Thoracic aorta (tissue), 2 donors: ENCODE measurements around the gene CNST. TPM values are rescaled to one million over a fixed set of nuclear protein-coding genes. Genes with fewer than 3 reads are reported as not detected.
"Not testable (repeated sequence)": the region's sequence is repeated elsewhere in the genome, so short reads cannot be mapped to it uniquely, and the experiment has no call there.

Source experiments
- ATAC-seq: fragments of 150-250 bp; one replicate; pipeline ENCODE4 v1.8.0; 2017; ENCODE audit warnings: low read depth; ENCODE audit not compliant: insufficient number of reproducible peaks, low FRiP score
- DNase-seq: peaks from one replicate; pipeline ENCODE4 v3.0.0-alpha.2; 2020; ENCODE audit warnings: low spot score
- H3K27ac ChIP-seq, 2 donors: fragments of 200-600 bp; sonication (generic); 1 replicate in 1 of 2; 2 replicates in 1 of 2; pipeline ENCODE4 v1.5.1; 2016; ENCODE audit warnings: mild to moderate bottlenecking in 2 of 2, moderate library complexity in 2 of 2
- H3K27me3 ChIP-seq: fragments of 200-600 bp; sonication (generic); replicated peaks from 2 replicates; pipeline ENCODE4 v1.6.0; 2016; ENCODE audit warnings: mild to moderate bottlenecking; ENCODE audit not compliant: insufficient read depth
- H3K36me3 ChIP-seq: fragments of 200-600 bp; sonication (generic); one replicate; pipeline ENCODE4 v1.5.1; 2016
- H3K4me1 ChIP-seq, 2 donors: fragments of 200-600 bp; sonication (generic); 1 replicate in 1 of 2; 2 replicates in 1 of 2; pipeline versions ENCODE4 v1.5.1 to v1.6.0; 2016; ENCODE audit warnings: low read depth in 2 of 2, mild to moderate bottlenecking in 1 of 2; ENCODE audit not compliant: control insufficient read depth in 1 of 2
- H3K4me3 ChIP-seq: fragments of 200-600 bp; sonication (generic); 2 replicates; pipeline ENCODE4 v1.5.1; 2016; ENCODE audit warnings: mild to moderate bottlenecking
- H3K9me3 ChIP-seq: fragments of 200-600 bp; sonication (generic); 2 replicates; pipeline ENCODE4 v1.5.1; 2016
- CTCF ChIP-seq: fragments of 200-600 bp; sonication (generic); IDR thresholded peaks from one replicate; pipeline ENCODE4 v1.5.1; 2019; ENCODE audit warnings: antibody characterized with exemption
- total RNA-seq, 2 donors: library from RNA; depleted of rRNA; stranded (reverse); fragments of >200 nt; gene quantifications; one replicate each; pipeline versions ENCODE4 v1.1.0 to v1.2.3, GENCODE V29; 2016

CNST gene
- total RNA-seq, 2 donors from 2014 or later: 20.7 to 29.3 TPM

- peak overlapping the region; percentile 86 to 90 for H3K27ac ChIP-seq
- no peaks in the 10 kb centered on the region for H3K36me3 ChIP-seq
- H3K9me3 ChIP-seq: no peaks in the 10 kb centered on the region
- DNase-seq: no peak
- no peak for TF ChIP-seq CTCF
- H3K4me3 ChIP-seq: peak overlapping the region; percentile 86
- H3K4me1 ChIP-seq: peaks cover 33 to 49% of the 10 kb centered on the region in 2 donors
- no peak for ATAC-seq
- no peaks in the 10 kb centered on the region for H3K27me3 ChIP-seq
Observed at GRCh38 chr1:246565751-246566127, 517 bp upstream of the CNST start.

GRCh38 chr1:246566813-246567645, 773 bp downstream of the CNST start:
- no peak for TF ChIP-seq CTCF
- Histone ChIP-seq H3K9me3 (no peaks in the 10 kb centered on the region), H3K27me3 (no peaks in the 10 kb centered on the region), H3K4me3 (peak overlapping the region; percentile 86), H3K4me1 (peaks cover 38 to 54% of the 10 kb centered on the region in 2 donors), H3K27ac (peak overlapping the region; percentile 86 to 90), H3K36me3 (no peaks in the 10 kb centered on the region)
- DNase-seq (peak; percentile 6), ATAC-seq (peak; percentile 9)

GRCh38 chr1:246567646-246568235, 1.5 kb downstream of the CNST start:
- ATAC-seq (no peak), DNase-seq (no peak)
- no peaks in the 10 kb centered on the region for H3K9me3 ChIP-seq
- no peaks in the 10 kb centered on the region for H3K36me3 ChIP-seq
- TF ChIP-seq CTCF: peak; percentile 19
- H3K27me3 ChIP-seq: no peaks in the 10 kb centered on the region
- H3K27ac ChIP-seq: peak overlapping the region; percentile 86 to 90
- peak overlapping the region; percentile 86 for H3K4me3 ChIP-seq
- H3K4me1 ChIP-seq: peaks cover 38 to 54% of the 10 kb centered on the region in 2 donors

DNA sequence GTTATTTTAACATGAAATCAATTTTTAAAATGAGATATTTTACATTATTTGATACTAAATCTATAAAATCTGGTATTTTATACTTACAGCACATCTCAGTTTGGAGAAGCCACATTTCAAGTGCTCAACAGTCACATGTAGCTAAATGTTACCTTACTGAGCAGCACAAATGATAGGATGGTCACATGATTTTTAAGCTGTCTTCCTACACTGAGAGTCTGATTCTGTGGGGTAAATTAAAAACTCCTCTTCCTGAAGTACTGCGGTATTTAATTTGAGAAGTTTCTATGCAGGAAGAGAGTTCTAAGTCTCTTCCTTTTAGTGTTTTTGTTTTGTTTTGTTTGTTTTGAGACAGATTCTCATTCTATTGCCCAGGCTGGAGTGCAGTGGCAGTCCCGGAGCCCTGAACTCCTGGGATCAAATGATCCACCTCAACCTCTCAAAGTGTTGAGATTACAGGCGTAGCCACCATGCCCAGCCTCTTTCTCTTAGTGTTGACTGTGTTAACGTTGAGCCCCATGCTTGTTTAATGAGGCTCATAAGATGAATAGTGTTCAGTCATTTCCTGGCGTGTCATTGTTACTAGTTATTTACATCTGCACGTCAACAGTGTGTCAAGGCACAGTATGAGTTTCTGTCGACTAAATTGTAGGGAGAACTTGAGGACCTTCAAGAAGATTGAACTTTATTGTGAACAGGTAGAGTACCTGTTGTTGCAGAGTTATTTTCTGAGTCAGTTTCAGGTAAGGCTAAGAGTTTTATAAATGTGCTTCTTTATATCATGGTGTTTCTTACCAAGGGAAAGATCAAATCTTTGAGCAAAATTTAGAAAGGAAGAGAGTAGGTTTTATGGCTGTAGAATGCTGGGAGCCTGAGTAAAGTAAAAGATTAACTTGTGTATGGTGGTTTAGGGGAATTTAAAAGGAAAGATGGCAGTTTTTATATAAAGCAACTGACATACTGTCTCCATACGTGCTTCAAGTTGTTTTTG, 3.3 kb downstream of the CNST start:
- no peaks in the 10 kb centered on the region for H3K9me3 ChIP-seq
- DNase-seq: no peak
- no peak overlapping the region for H3K27ac ChIP-seq
- H3K36me3 ChIP-seq: no peaks in the 10 kb centered on the region
- H3K27me3 ChIP-seq: no peaks in the 10 kb centered on the region
- TF ChIP-seq CTCF: no peak
- peaks cover 33 to 46% of the 10 kb centered on the region in 2 donors for H3K4me1 ChIP-seq
- no peak for ATAC-seq
- H3K4me3 ChIP-seq: no peak overlapping the region

- Histone ChIP-seq H3K27ac (peak overlapping the region in 1 of 2 donors; percentile 33), H3K4me1 (peaks cover 22 to 36% of the 10 kb centered on the region in 2 donors)
- not testable (repeated sequence) for ATAC-seq, H3K36me3 ChIP-seq, H3K9me3 ChIP-seq, DNase-seq, H3K4me3 ChIP-seq, H3K27me3 ChIP-seq
Observed at GRCh38 chr1:246571309-246571708, 5.1 kb downstream of the CNST start.
